NB4 (cell line): ENCODE results near the gene CIB2.

Source experiments
- CTCF ChIP-seq: IDR thresholded peaks from one replicate; pipeline ENCODE4 v1.5.1; 2012; ENCODE audit warnings: low read depth, low read length
- MAX ChIP-seq: IDR thresholded peaks from 2 replicates; pipeline ENCODE4 v1.6.1; 2011; ENCODE audit warnings: low read depth, low read length
- MYC ChIP-seq: IDR thresholded peaks from 2 replicates; pipeline ENCODE4 v1.6.1; 2011; ENCODE audit warnings: low read depth, low read length
- POLR2A ChIP-seq: IDR thresholded peaks from 2 replicates; pipeline ENCODE4 v1.6.1; 2011; ENCODE audit warnings: mild to moderate bottlenecking; ENCODE audit not compliant: insufficient read length; ENCODE audit errors: extremely low read depth

DNA sequence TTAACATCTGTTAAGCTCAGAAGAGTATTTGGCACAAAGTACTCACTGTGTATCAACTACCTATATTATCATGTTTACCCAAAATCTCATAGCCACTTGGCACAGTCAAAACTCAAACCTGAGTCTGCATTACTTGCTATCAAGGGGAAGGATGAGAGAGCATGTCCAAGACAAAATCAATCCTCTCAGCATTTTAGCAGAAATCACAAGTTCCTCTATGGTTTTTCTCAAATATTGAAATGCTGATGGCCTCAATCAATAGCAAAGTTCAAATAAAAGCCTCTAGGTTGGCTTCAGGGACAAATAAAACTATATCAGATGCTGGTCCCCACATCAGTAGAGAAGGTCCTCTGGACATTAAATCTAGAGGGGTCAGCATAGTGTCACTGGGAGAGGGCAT lies 68.0 kb downstream of the CIB2 start:
- TF ChIP-seq CTCF (no peak), POLR2A (no peak), MAX (no peak), MYC (no peak)
